ENCODE results near the gene ISL2. TPM values are rescaled to one million over a fixed set of nuclear protein-coding genes. Genes with fewer than 3 reads are reported as not detected.

ISL2 gene
- total and polyA plus RNA-seq, 2 of the 13 experiments (the other 11 are each of a cell fraction or from before 2014, with no cell fraction given) = 4.3 to 5.1 TPM

DNA sequence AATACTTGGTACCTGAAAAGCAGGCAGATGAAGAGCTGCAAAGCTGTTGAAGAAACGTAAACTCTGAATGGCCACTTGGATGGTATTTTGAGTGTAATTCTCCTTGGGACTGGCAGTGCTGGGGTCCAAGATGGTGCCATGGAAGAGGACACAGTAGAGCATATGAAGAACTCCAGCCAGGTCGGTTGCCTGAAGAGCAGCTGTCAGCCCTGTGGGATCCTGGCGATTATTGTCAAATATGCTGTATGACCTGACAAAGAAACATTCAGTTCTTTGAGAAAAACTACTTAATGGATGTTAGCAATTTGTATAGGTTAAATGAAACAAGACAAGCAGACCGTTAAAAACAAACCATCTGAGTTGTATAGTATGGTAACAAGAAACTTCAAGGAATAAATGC lies 44.8 kb downstream of the ISL2 start (continued):
- TF ChIP-seq ZNF232 (CRISPR knock-in tag; IDR thresholded peaks at IDR 0.05; ENCODE audit: borderline replicate concordance) (no peak), MIXL1 (CRISPR knock-in tag; IDR thresholded peaks at IDR 0.05) (no peak), TRIM24 (CRISPR knock-in tag; IDR thresholded peaks at IDR 0.05) (no peak), HOXA3 (CRISPR knock-in tag; IDR thresholded peaks at IDR 0.05) (no peak), MED8 (CRISPR knock-in tag; IDR thresholded peaks at IDR 0.05; ENCODE audit: insufficient replicate concordance) (no peak), ZNF672 (CRISPR knock-in tag; IDR thresholded peaks at IDR 0.05) (no peak), TARDBP (CRISPR knock-in tag; IDR thresholded peaks at IDR 0.05) (no peak), ZKSCAN5 (CRISPR knock-in tag; IDR thresholded peaks at IDR 0.05) (no peak), ARNT2 (CRISPR knock-in tag; IDR thresholded peaks at IDR 0.05; ENCODE audit: low read depth) (no peak), KLF13 (CRISPR knock-in tag; IDR thresholded peaks at IDR 0.05) (no peak)
- TF ChIP-seq, protein P1, sequence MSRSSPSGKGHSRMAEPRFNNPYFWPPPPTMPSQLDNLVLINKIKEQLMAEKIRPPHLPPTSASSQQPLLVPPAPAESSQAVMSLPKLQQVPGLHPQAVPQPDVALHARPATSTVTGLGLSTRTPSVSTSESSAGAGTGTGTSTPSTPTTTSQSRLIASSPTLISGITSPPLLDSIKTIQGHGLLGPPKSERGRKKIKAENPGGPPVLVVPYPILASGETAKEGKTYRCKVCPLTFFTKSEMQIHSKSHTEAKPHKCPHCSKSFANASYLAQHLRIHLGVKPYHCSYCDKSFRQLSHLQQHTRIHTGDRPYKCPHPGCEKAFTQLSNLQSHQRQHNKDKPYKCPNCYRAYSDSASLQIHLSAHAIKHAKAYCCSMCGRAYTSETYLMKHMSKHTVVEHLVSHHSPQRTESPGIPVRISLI (CRISPR knock-in tag; IDR thresholded peaks at IDR 0.05; ENCODE audit: borderline replicate concordance) = no peak

DNA sequence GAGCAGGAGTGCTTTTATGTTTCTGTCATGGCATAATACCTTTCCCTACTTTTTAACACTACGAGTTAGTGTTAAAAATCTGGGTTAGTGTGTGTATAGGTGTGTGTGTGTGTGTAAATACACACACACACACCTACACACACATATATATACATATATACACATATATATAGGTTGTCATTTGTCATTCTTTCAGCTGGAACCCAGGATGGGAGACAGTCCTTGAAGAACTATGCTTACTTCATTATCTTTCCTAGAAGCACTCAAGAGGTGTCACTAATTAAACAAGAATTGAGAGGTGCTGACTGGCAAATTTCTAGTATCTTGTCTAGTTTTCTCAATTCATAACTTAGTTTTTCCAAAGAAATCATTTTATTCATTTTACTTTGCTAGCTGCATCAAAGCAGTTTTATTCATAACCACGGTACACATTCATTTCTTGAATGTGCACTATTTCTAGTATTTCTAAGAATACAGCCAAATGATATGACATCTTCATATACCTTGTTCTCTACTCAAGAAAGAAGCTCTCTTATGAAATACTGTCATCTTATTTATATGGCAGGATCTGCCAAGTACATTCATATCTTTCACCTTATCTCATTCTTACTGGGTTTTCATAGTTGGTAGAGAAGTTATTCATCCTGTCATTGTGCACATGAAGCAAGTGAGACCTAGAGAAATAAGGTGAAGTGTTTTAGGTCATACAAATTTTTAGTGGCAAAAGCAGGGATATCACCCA lies 46.6 kb downstream of the ISL2 start:
- POLR2A ChIA-PET = no interaction called here
- no peak overlapping the region for H3K4me3 ChIP-seq (replicated peaks in 1 of 3; ENCODE audit: insufficient read depth in 1 of 3, low read depth in 2 of 3, low read length in 3 of 3)
- H4K20me1 ChIP-seq (ENCODE audit: insufficient read depth, low read length) = no peaks in the 10 kb centered on the region
- CTCF ChIA-PET (ENCODE audit: low intra/inter-chr PET ratio, low total read pairs) = no interaction called here
- ATAC-seq (no peak), DNase-seq (ENCODE audit: low spot score) (no peak), FAIRE-seq (no peak)
- 95% methylated on average over 2 of the region's 2 CpGs for WGBS (ENCODE audit: low lambda C conversion rate)
- H3K9me3 ChIP-seq (ENCODE audit: low read length) = no peaks in the 10 kb centered on the region
- no peak overlapping the region for H2AFZ ChIP-seq (ENCODE audit: low read length)
- no peaks in the 10 kb centered on the region for H3K27me3 ChIP-seq (ENCODE audit: control insufficient read depth in 1 of 2, insufficient read depth in 2 of 2, low read length in 2 of 2)
- H3K79me2 ChIP-seq (ENCODE audit: insufficient read depth, low read length) = no peaks in the 10 kb centered on the region
- H3K4me2 ChIP-seq (ENCODE audit: low read depth, low read length) = no peak overlapping the region
- peaks cover 0 to 1% of the 10 kb centered on the region in 2 experiments; a peak in 1 of 5 replicates for H3K36me3 ChIP-seq (replicated peaks in 1 of 2; ENCODE audit: control insufficient read depth in 1 of 2, insufficient read depth in 2 of 2, low read length in 2 of 2)
- in situ Hi-C loops (cut with HindIII; ENCODE audit: extremely low pct_ligation_motif_present, low pct_unique_long_range_greater_than_20kb) = no loop called here
- BruUV-seq (replicated peaks) = no TSS peak
- no peak overlapping the region for H3K27ac ChIP-seq (ENCODE audit: extremely low read length, insufficient read depth, low read length)
- intact Hi-C loops (cut with micrococcal nuclease; ENCODE audit: unreplicated experiment) = no loop called here
- no peak overlapping the region for H3K9ac ChIP-seq (ENCODE audit: insufficient read depth, low read depth, low read length)
- peaks cover under 1% of the 10 kb centered on the region; the same call in 1 of the 2 replicates for H3K4me1 ChIP-seq (ENCODE audit: insufficient read depth, low read length)
- TF ChIP-seq, protein P2, sequence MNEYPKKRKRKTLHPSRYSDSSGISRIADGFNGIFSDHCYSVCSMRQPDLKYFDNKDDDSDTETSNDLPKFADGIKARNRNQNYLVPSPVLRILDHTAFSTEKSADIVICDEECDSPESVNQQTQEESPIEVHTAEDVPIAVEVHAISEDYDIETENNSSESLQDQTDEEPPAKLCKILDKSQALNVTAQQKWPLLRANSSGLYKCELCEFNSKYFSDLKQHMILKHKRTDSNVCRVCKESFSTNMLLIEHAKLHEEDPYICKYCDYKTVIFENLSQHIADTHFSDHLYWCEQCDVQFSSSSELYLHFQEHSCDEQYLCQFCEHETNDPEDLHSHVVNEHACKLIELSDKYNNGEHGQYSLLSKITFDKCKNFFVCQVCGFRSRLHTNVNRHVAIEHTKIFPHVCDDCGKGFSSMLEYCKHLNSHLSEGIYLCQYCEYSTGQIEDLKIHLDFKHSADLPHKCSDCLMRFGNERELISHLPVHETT (CRISPR knock-in tag; conservative IDR thresholded peaks at IDR 0.05) = no peak
- TF ChIP-seq ZNF124 (CRISPR knock-in tag; IDR thresholded peaks at IDR 0.05) (no peak), ZNF782 (CRISPR knock-in tag; IDR thresholded peaks at IDR 0.05; ENCODE audit: borderline replicate concordance) (no peak)
- TF ChIP-seq, protein P3, sequence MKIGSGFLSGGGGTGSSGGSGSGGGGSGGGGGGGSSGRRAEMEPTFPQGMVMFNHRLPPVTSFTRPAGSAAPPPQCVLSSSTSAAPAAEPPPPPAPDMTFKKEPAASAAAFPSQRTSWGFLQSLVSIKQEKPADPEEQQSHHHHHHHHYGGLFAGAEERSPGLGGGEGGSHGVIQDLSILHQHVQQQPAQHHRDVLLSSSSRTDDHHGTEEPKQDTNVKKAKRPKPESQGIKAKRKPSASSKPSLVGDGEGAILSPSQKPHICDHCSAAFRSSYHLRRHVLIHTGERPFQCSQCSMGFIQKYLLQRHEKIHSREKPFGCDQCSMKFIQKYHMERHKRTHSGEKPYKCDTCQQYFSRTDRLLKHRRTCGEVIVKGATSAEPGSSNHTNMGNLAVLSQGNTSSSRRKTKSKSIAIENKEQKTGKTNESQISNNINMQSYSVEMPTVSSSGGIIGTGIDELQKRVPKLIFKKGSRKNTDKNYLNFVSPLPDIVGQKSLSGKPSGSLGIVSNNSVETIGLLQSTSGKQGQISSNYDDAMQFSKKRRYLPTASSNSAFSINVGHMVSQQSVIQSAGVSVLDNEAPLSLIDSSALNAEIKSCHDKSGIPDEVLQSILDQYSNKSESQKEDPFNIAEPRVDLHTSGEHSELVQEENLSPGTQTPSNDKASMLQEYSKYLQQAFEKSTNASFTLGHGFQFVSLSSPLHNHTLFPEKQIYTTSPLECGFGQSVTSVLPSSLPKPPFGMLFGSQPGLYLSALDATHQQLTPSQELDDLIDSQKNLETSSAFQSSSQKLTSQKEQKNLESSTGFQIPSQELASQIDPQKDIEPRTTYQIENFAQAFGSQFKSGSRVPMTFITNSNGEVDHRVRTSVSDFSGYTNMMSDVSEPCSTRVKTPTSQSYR (CRISPR knock-in tag; IDR thresholded peaks at IDR 0.05; ENCODE audit: borderline replicate concordance) = no peak
